HCT116 (cell line): Measurements from ENCODE around the gene RNPS1. TPM values are rescaled to one million over a fixed set of nuclear protein-coding genes. Genes with fewer than 3 reads are reported as not detected.

Experiments used
- ATAC-seq: fragments of 200-7000 bp; cut with Tn5 transposase; 2 replicates; pipeline ENCODE4 v1.9.1; 2020; ENCODE audit warnings: mild to moderate bottlenecking, moderate library complexity
- Bru-seq: library from RNA; stranded (reverse); fragments of 400-500 nt; gene quantifications from one replicate; lab custom pipeline; 2021; lab: Mats Ljungman, UMichigan
- BruChase-seq, 2 experiments: library from RNA; stranded (reverse); fragments of 400-500 nt; gene quantifications; one replicate each; lab custom pipeline; 2021; lab: Mats Ljungman, UMichigan
- BruUV-seq: library from RNA; stranded (reverse); fragments of 400-500 nt; replicated peaks from 2 replicates; lab custom pipeline; 2021; lab: Mats Ljungman, UMichigan
- CTCF ChIA-PET: fragments of 300-600 bp; sonication (Branson Sonifier 250); formaldehyde crosslinking; loops from one replicate; lab custom pipeline; 2021; ENCODE audit warnings: antibody characterized with exemption; lab: Charles Lee
- POLR2A ChIA-PET: fragments of 300-600, 350-600 bp; sonication (Branson Sonifier 250); formaldehyde crosslinking; loops from one replicate; lab custom pipeline; 2021; ENCODE audit warnings: antibody characterized with exemption; lab: Charles Lee
- RAD21 ChIA-PET, 2 experiments: fragments of 300-600 bp; sonication (Branson Sonifier 250); formaldehyde crosslinking; loops; one replicate each; lab custom pipeline; 2023; ENCODE audit warnings: low total read pairs in 2 of 2; ENCODE audit not compliant: uncharacterized antibody in 2 of 2, unreplicated experiment in 2 of 2, low non-redundant PET in 1 of 2; lab: Charles Lee
- DNase-seq: peaks from one replicate; pipeline ENCODE4 v3.0.0-alpha.2; 2010; ENCODE audit warnings: low read depth, low spot score
- H2AFZ ChIP-seq: fragments of 200-600 bp; shearing (Covaris generic), sonication (generic); 2 replicates; pipeline ENCODE4 v1.6.1; 2017; ENCODE audit warnings: low read depth, mixed run types, mixed read lengths, antibody characterized with exemption, low read length; ENCODE audit not compliant: poor library complexity, severe bottlenecking
- H3K27ac ChIP-seq: 2 replicates; pipeline ENCODE4 v1.5.1; 2012; ENCODE audit warnings: low read depth, low read length
- H3K27me3 ChIP-seq: fragments of 200-600 bp; sonication (generic); 2 replicates; pipeline ENCODE4 v1.6.1; 2016; ENCODE audit warnings: mixed run types, low read length, mixed read lengths; ENCODE audit not compliant: insufficient read depth
- H3K36me3 ChIP-seq, 2 experiments: fragments of 200-500 bp in 1 of 2; fragments of 200-600 bp in 1 of 2; sonication (Bioruptor generic) in 1 of 2; sonication (generic) in 1 of 2; 2 replicates each; pipeline versions ENCODE4 v1.5.1 to v1.6.1; 2014 to 2016; ENCODE audit warnings: low read length in 2 of 2, inconsistent platforms in 1 of 2, mixed read lengths in 1 of 2, mixed run types in 1 of 2; ENCODE audit not compliant: insufficient read depth in 2 of 2, control insufficient read depth in 1 of 2
- H3K4me1 ChIP-seq, 2 experiments: fragments of 200-600 bp in 1 of 2; sonication (generic) in 1 of 2; 2 replicates each; pipeline versions ENCODE4 v1.5.1 to v1.6.1; 2012 to 2017; ENCODE audit warnings: low read length in 2 of 2, inconsistent platforms in 1 of 2, mild to moderate bottlenecking in 1 of 2, mixed read lengths in 1 of 2, mixed run types in 1 of 2, moderate library complexity in 1 of 2; ENCODE audit not compliant: insufficient read depth in 2 of 2, control insufficient read depth in 1 of 2
- H3K4me2 ChIP-seq: fragments of 200-600 bp; sonication (generic); 2 replicates; pipeline ENCODE4 v1.6.1; 2017; ENCODE audit warnings: mixed run types, low read length, mixed read lengths
- H3K4me3 ChIP-seq, 2 experiments: fragments of 200-600 bp in 1 of 2; sonication (generic) in 1 of 2; replicated peaks in 1 of 2; 2 replicates each; pipeline ENCODE4 v1.5.1; 2011 to 2016; ENCODE audit warnings: low read length in 2 of 2, control low read depth in 1 of 2, low read depth in 1 of 2, mild to moderate bottlenecking in 1 of 2, mixed read lengths in 1 of 2, mixed run types in 1 of 2
- H3K79me2 ChIP-seq: fragments of 200-600 bp; sonication (generic); 2 replicates; pipeline ENCODE4 v1.6.1; 2017; ENCODE audit warnings: mild to moderate bottlenecking, mixed run types, low read length, moderate library complexity, mixed read lengths; ENCODE audit not compliant: insufficient read depth
- H3K9ac ChIP-seq: fragments of 200-600 bp; sonication (generic); 2 replicates; pipeline ENCODE4 v1.6.1; 2016; ENCODE audit warnings: low read length, mixed read lengths
- H3K9me2 ChIP-seq: fragments of 200-600 bp; sonication (generic), shearing (Covaris generic); 2 replicates; pipeline ENCODE4 v1.6.1; 2017; ENCODE audit warnings: mixed run types, mild to moderate bottlenecking, moderate library complexity; ENCODE audit not compliant: insufficient read depth
- H3K9me3 ChIP-seq, 2 experiments: fragments of 200-500 bp in 1 of 2; fragments of 200-600 bp in 1 of 2; sonication (Bioruptor generic) in 1 of 2; sonication (generic) in 1 of 2; 2 replicates each; pipeline ENCODE4 v1.6.1; 2014 to 2017; ENCODE audit warnings: low read length in 2 of 2, mixed read lengths in 2 of 2, inconsistent platforms in 1 of 2, low read depth in 1 of 2, mild to moderate bottlenecking in 1 of 2, mixed run types in 1 of 2, moderate library complexity in 1 of 2; ENCODE audit not compliant: control insufficient read depth in 1 of 2, insufficient read depth in 1 of 2
- H4K20me1 ChIP-seq: fragments of 200-600 bp; sonication (generic), shearing (Covaris generic); 2 replicates; pipeline ENCODE4 v1.6.1; 2017; ENCODE audit warnings: mixed run types, mild to moderate bottlenecking, moderate library complexity; ENCODE audit not compliant: insufficient read depth
- ATF3 ChIP-seq: IDR thresholded peaks from 2 replicates; pipeline ENCODE4 v1.6.1; 2012
- CBX3 ChIP-seq: IDR thresholded peaks from 2 replicates; pipeline ENCODE4 v1.6.1; 2012; ENCODE audit warnings: low read depth
- CEBPB ChIP-seq: IDR thresholded peaks from 2 replicates; pipeline ENCODE4 v1.6.1; 2012; ENCODE audit warnings: low read depth
- EZH2 ChIP-seq: fragments of 200-600 bp; sonication (generic); IDR thresholded peaks from 2 replicates; pipeline ENCODE4 v1.6.1; 2017; ENCODE audit warnings: antibody characterized with exemption, mixed run types
- FOSL1 ChIP-seq: IDR thresholded peaks from 2 replicates; pipeline ENCODE4 v1.6.1; 2012; ENCODE audit warnings: low read depth
- JUND ChIP-seq: IDR thresholded peaks from 2 replicates; pipeline ENCODE4 v1.6.1; 2012
- POLR2A ChIP-seq: IDR thresholded peaks from 2 replicates; pipeline ENCODE4 v1.7.0; 2011; ENCODE audit warnings: borderline replicate concordance; ENCODE audit not compliant: insufficient read depth, insufficient read length; ENCODE audit errors: extremely low read depth
- POLR2AphosphoS5 ChIP-seq: IDR thresholded peaks from 2 replicates; pipeline ENCODE4 v1.6.1; 2011; ENCODE audit warnings: mild to moderate bottlenecking, low read depth, low read length, moderate library complexity
- RAD21 ChIP-seq: IDR thresholded peaks from 2 replicates; pipeline ENCODE4 v1.6.1; 2012; ENCODE audit warnings: low read depth, mild to moderate bottlenecking
- REST ChIP-seq: IDR thresholded peaks from 2 replicates; pipeline ENCODE4 v1.6.1; 2012; ENCODE audit warnings: low read depth
- SIN3A ChIP-seq: IDR thresholded peaks from 2 replicates; pipeline ENCODE4 v1.6.1; 2012; ENCODE audit warnings: low read depth
- SP1 ChIP-seq: IDR thresholded peaks from 2 replicates; pipeline ENCODE4 v1.6.1; 2012; ENCODE audit warnings: low read depth
- SRF ChIP-seq: IDR thresholded peaks from 2 replicates; pipeline ENCODE4 v1.6.1; 2012; ENCODE audit warnings: low read depth
- YY1 ChIP-seq: IDR thresholded peaks from 2 replicates; pipeline ENCODE4 v1.6.1; 2011; ENCODE audit warnings: low read length, low read depth, moderate library complexity, mild to moderate bottlenecking; ENCODE audit not compliant: insufficient replicate concordance; ENCODE audit errors: extremely low read depth
- ZBTB33 ChIP-seq: IDR thresholded peaks from 2 replicates; pipeline ENCODE4 v1.6.1; 2011; ENCODE audit warnings: mild to moderate bottlenecking, low read length, moderate library complexity; ENCODE audit not compliant: insufficient replicate concordance; ENCODE audit errors: extremely low read depth
- ZFX ChIP-seq: fragments of 450-650 bp; IDR thresholded peaks from 2 replicates; pipeline ENCODE4 v1.6.1; 2017
- ZNF274 ChIP-seq: fragments of 200-500 bp; sonication (Bioruptor generic); IDR thresholded peaks from 2 replicates; pipeline ENCODE4 v1.6.1; 2014; ENCODE audit warnings: mild to moderate bottlenecking, low read depth, low read length, inconsistent platforms
- intact Hi-C: fragments of 100-400 bp; cut with micrococcal nuclease; formaldehyde crosslinking; loops from 2 replicates; pipeline ENCODE4 v1.10.0; 2022
- long read RNA-seq: library from polyadenylated mRNA; unstranded; transcript quantifications from one replicate; pipeline ENCODE4 v2.0.0, GENCODE V29; 2021; ENCODE audit not compliant: unreplicated experiment
- polyA plus RNA-seq: library from polyadenylated mRNA; unstranded; fragments of >200 nt; gene quantifications from 2 replicates; pipeline ENCODE4 v1.2.1, GENCODE V29; 2012; ENCODE audit warnings: missing spikeins
- total RNA-seq: library from RNA; stranded (reverse); gene quantifications from one replicate; pipeline ENCODE4 v1.2.1, GENCODE V29; 2021; ENCODE audit not compliant: unreplicated experiment
- TF ChIP-seq, protein P1 (sequence below): IDR thresholded peaks from 2 replicates; pipeline ENCODE4 v1.6.1; 2012

Gene RNPS1, protein sequence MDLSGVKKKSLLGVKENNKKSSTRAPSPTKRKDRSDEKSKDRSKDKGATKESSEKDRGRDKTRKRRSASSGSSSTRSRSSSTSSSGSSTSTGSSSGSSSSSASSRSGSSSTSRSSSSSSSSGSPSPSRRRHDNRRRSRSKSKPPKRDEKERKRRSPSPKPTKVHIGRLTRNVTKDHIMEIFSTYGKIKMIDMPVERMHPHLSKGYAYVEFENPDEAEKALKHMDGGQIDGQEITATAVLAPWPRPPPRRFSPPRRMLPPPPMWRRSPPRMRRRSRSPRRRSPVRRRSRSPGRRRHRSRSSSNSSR
- 257 TPM for total RNA-seq
- polyA plus RNA-seq: 212 and 228 TPM in 2 replicates
- percentile 97 among the genes with signal in this experiment for Bru-seq, nascent RNA
- percentile 98 among the genes with signal in this experiment for BruChase-seq, experiment 1, labeled RNA remaining after a 6-hour chase
- BruChase-seq, experiment 2, labeled RNA remaining after a 2-hour chase: percentile 96 among the genes with signal in this experiment
- long read RNA-seq, transcript RNPS1-203 (8 exons, 2,069 nt): minor isoform, 30 of 393 reads
- long read RNA-seq, transcript RNPS1-202 (8 exons, 2,241 nt): minor isoform, 118 of 393 reads
- long read RNA-seq, transcript RNPS1-221 (1 exons, 1,826 nt): minor isoform, 16 of 393 reads
- long read RNA-seq, transcript RNPS1-220 (7 exons, 2,037 nt): major isoform, 125 of 393 reads
- long read RNA-seq, partial matches to known transcripts: 5 of 393 reads
- long read RNA-seq, other reads (novel, unspliced or antisense): 63 of 393 reads

GRCh38 chr16:2267913-2268666, at the start of gene RNPS1:
Gene RNPS1 (minus strand): TSS chr16:2268126. CDS start chr16:2264643, 3,483 bp downstream.
- H3K9me3 ChIP-seq: no peaks in the 10 kb centered on the region
- H4K20me1 ChIP-seq: peaks cover 28% of the 10 kb centered on the region; the same call in 1 of the 2 replicates
- CTCF ChIA-PET: no interaction called here
- H3K4me3 ChIP-seq: peak within 1 kb of the TSS; percentile 81 to 90
- H3K9me2 ChIP-seq: no peaks in the 10 kb centered on the region
- intact Hi-C loops: loop anchor here (10.0 kb wide), 2 partner anchors 157 to 237 kb away; partner anchors contain the start of gene CCNF
- RAD21 ChIA-PET: no interaction called here
- H3K4me1 ChIP-seq: peaks cover 15 to 21% of the 10 kb centered on the region in 2 experiments; a peak in 3 of 4 replicates
- H3K36me3 ChIP-seq: peaks cover 8 to 28% of the 10 kb centered on the region in 2 experiments; a peak in 3 of 4 replicates
- H2AFZ ChIP-seq: no peak within 1 kb of the TSS
- ATAC-seq: peak; percentile 92
- peak within 1 kb of the TSS; percentile 94 for H3K9ac ChIP-seq
- H3K79me2 ChIP-seq: peaks cover 54% of the 10 kb centered on the region
- H3K27me3 ChIP-seq: no peaks in the 10 kb centered on the region
- POLR2A ChIA-PET: interaction anchor here (1.1 to 1.2 kb wide), 2 partner anchors 17 to 252 kb away, joined by 3 to 4 read pairs; partner anchors contain the start of genes AMDHD2 and ECI1
- peak within 1 kb of the TSS; percentile 94 for H3K4me2 ChIP-seq
- BruUV-seq: no TSS peak
- DNase-seq: peak; percentile 93
- peak within 1 kb of the TSS; percentile 91 for H3K27ac ChIP-seq
- peak; percentile 95 for TF ChIP-seq SP1
- TF ChIP-seq RAD21: no peak
- no peak for TF ChIP-seq ZNF274
- TF ChIP-seq ZBTB33: no peak
- TF ChIP-seq SIN3A: peak; percentile 76; the same call in 1 of the 2 replicates
- no peak for TF ChIP-seq CEBPB
- TF ChIP-seq EZH2: no peak
- TF ChIP-seq, protein P1, sequence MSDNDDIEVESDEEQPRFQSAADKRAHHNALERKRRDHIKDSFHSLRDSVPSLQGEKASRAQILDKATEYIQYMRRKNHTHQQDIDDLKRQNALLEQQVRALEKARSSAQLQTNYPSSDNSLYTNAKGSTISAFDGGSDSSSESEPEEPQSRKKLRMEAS: peak; percentile 98
- no peak for TF ChIP-seq REST
- peak; percentile 69 for TF ChIP-seq YY1
- TF ChIP-seq CBX3: no peak; the same call in 1 of the 2 replicates
- peak; percentile 59 for TF ChIP-seq POLR2A
- TF ChIP-seq POLR2AphosphoS5: peak; percentile 89
- TF ChIP-seq ZFX: peak; percentile 87
- no peak for TF ChIP-seq JUND
- no peak for TF ChIP-seq ATF3
- peak; percentile 93 for TF ChIP-seq SRF
- no peak for TF ChIP-seq FOSL1
